ENCODE results near the gene CLEC1B.

DNA sequence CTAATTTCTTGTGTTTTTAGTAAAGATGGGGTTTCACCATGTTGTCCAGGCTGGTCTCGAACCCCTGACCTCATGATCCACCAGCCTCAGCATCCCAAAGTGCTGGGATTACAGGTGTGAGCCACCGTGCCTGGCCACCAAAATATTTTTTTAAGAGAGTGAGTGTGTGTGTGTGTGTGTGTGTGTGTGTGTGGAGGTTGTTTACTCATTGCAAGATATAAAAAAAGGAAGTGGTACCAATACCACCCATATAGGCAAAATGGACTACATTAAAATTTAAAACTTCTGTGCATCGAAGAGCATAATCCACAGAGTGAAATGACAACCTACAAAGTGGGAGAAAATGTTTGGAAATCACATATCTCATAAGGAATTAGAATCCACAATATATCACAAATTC, 51.2 kb downstream of the CLEC1B start:
- TF ChIP-seq POLR2A (IDR thresholded peaks at IDR 0.05; ENCODE audit: low read depth, low read length): no peak
- no peak for TF ChIP-seq POLR2AphosphoS5 (IDR thresholded peaks at IDR 0.05; ENCODE audit: low read depth, low read length)

All from GM12892 (cell line).